Fibroblast of skin of right quadriceps (primary cell): ENCODE measurements around the gene RAB29.
"Not testable (repeated sequence)": the region's sequence is repeated elsewhere in the genome, so short reads cannot be mapped to it uniquely, and the experiment has no call there.

ENCODE experiments used
- DNase-seq: peaks from one replicate; pipeline ENCODE4 v3.0.0-alpha.2; 2013

Gene RAB29

DNA sequence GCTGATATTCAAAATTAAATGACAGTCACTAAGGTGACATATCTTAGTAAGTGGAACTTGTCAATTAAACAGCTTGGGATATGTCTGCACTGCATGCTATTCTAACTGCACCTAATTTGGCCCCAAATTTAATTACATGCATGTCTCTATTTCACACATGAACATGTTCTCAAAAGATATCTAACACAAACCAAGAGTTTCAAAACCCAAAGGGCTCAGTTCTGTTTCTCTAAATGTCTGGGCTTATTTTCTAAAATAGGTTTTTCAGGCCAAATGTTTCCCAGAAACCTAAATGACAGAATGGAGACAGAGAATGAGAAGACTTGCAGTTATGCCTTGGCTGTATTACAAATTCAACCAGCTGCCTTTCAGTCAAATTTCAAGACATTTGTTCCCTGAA lies 11.3 kb downstream of the RAB29 start:
- DNase-seq = no peak

GRCh38 chr1:205760606-205761005 lies 14.7 kb downstream of the RAB29 start:
- no peak for DNase-seq

DNA sequence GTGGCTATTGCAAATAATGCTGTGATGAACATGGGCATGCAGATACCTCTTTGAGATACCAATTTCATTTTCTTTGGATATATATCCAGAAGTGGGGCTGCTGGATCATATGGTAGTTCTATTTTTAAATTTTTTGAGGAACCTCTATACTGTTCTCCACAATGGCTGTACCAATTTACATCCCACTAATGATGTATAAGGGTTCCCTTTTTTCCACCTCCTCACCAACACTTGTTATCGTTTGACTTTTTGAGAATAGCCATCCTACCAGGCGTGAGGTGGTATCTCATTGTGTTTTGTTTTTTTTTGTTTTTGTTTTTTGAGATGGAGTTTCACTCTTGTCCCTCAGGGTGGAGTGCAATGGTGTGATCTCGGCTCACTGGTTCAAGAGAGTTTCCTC lies 18.7 kb downstream of the RAB29 start:
- DNase-seq = no peak

GRCh38 chr1:205754857-205755256 lies 20.4 kb downstream of the RAB29 start:
- no peak for DNase-seq

DNA sequence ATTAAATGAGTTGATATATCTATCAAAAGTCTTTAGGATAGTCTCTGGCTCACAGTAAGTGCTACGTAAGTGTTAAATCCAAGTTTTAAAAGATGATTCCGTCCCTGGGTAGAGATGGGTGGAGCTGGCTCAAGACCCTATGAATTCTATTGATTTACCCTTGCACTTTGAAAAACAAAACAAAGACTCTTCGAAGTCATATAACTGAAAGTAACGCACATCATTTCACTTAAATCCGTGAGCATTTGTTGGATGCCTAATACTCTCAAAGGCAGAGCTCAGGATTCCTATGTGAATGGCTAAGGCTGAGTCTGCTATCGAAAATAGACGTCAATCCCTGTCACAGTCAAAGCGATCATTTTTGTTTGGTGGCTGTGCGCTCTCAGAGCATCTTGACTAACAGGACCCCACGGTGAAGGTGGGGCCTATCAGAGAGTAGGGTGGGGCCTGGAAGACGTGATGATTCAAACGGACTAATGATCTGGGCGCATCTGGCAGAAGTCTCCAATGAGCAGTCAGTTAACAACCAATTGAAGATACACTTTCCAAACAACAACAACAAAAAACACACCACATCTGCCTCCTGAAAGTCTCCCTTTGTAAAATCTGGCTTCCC lies 24.1 kb downstream of the RAB29 start:
- peak; percentile 54 for DNase-seq

DNA sequence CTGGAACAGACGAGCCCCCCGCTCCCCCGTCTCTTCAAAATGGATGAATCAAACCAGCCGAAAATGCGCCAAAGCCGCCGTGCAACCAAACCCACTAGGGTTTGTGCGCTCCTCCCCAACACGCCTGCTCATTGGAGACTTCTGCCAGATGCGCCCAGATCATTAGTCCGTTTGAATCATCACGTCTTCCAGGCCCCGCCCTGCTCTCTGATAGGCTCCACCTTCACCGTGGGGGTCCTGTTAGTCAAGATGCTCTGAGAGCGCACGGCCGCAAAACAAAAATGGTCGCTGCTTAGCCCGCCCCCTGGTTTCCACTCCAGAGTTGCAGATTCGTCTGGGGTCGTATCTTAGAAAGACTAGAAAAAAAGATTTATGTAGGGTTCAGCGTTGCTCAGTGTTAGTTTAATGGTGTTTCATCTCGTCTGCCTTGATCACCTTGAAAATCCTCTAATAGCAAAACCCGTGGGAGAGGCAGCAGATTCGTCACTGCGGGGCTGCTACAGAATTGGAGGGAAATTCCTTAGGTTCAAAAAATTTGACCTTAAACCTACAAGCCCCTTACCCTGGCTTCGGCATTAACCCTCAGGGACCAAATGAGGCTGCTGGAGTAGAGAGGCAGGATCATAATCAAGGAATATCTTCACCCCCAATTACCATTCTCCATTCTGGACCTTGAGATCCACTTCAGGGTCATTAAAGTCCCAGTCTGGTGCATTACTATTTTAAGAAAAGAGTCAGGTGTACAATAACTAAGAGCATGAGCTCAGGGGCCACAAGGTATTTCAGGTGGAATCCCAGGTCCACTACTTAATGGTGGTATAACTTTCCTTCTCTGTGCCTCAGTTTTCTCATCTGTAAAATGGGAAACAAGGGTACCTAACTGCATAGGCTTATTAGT lies 24.9 kb downstream of the RAB29 start, which contains the start of gene NUCKS1:
Gene NUCKS1, minus strand, starts transcription at position 45 of the 898 bp plus-strand sequence. CDS start 209 bp downstream, outside the sequence.
- DNase-seq = peak; percentile 100

DNA sequence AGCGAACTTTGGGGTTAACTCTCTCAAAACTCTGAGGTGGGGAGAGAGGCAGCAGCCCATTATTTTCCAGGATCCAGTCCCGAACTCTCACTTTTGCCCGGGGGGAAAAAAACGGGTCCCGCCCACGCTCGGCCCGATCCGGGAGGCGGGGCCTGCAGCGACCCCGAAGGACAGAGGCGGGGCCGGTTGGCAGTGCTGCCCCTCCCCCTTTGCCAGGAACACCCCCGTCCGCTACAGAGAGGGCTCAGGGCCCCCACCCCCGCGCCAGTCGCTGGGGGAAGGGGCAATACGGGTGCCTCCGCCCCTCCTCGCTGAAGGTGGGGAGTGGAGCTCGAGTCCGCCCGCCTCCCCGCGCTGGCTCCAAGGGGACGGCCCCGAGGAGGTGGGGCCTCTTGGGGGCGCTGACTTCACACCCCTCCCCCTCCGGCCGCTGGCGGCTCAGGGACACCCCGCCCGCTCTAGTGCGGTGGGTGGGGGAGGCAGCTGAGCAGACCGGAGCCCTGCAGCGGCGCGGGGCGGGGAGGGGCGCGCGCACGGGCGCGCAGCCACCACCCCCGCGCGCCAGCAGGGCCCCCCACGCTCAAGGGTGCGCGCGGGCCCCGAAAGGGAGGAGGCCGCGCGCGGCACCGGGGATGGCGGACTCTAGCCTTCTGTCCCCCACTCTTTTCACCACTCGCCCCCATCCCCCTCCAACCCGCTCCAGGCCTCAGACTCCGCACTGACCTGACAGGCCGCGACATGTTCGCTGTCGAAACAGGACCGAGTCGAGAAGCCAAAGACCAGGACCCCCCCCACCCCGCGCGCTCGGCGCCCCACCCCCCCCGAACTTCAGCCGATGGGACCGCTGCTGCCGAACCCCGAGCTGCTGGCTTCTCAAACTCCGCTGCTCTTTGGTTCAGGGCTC lies 25.8 kb downstream of the RAB29 start:
- peak; percentile 98 for DNase-seq

- peak; percentile 71 for DNase-seq
Measured at GRCh38 chr1:205748403-205749233, 26.7 kb downstream of the RAB29 start.

DNA sequence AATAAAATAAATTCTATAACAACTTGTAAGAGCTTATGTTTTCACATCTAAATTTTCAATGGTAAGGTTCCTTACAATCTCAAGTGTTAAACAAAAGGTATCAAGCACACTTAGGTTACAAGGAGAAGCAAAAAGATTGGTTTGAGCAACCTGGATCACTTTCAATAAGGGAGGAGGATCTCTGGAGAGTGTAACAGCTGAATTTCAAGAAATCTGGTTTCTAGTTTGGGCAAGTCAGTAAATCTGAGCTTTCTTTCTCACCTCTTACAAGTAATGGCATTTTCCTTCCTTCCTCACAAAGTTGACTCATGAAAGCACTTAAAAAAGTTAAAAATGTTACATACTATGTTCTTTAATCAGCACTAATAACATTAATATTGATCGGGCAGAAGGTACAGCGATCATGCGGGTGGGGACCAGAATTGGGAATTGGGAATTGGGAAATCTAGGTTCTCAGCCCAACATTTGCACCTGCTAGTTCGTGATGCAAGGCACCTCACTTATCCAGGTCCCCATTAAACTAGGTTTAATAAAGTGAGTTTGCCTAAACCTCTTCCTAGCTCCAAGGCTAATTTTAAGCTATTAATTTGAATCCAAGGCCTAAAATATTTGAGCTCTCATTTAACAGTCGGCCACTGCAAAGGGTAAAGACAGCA lies 28.4 kb downstream of the RAB29 start:
- DNase-seq = no peak

DNA sequence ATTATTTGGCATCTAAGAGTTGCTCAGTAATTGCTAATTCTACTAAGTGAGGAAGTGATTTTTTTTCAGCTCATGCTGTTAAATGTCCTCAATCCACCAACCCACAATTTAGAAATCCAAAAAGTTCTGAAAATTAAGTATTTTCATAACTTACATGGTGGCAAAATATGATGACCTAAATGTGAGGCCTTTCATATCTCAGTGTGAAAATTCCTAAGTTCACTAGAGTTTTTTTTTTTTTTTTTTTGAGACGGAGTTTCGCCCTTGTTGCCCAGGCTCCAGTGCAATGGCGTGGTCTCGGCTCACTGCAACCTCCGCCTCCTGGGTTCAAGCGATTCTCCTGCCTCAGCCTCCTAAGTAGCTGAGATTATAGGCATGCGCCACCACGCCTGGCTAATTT lies 30.9 kb downstream of the RAB29 start:
- no peak for DNase-seq

- no peak for DNase-seq
Measured at GRCh38 chr1:205743977-205744376, 31.3 kb downstream of the RAB29 start.

GRCh38 chr1:205741681-205742080 lies 33.6 kb downstream of the RAB29 start:
- no peak for DNase-seq

GRCh38 chr1:205739348-205740160 lies 35.7 kb downstream of the RAB29 start:
- peak; percentile 42 for DNase-seq

- DNase-seq = no peak
Measured at GRCh38 chr1:205735218-205735617, 40.1 kb downstream of the RAB29 start.

DNA sequence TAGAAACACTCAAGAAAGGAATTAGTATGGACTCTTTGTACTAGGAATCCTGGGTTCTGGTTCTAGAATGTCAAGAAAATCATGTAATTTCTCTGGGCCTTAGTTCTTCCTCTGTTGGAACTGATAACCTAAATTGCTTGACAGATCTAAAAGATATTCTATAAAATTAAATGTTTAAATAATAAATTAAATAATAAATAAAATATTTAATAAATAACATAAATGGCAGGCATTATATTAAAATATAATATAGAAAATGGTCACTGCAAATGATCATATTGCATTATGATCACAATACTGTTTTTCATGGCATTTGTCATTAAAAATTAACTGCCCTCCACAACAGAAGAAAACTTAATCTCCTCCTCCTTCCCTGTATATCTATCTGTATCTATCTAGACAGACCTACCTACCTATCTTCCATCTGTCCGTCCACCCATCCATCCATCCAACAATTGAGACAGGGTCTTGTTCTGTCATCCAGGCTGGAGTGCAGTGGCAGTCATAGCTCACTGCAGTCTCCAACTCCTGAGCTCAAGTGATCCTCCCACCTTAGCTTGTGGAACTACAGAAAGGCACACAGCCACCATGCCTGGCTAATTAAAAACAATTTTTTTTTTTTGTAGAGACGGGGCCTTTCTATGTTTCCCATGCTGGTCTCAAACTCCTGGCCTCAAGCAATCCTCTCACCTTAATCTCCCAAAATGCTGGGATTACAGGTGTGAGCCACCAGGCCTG lies 41.7 kb downstream of the RAB29 start:
- DNase-seq = no peak

GRCh38 chr1:205729945-205730610 lies 45.2 kb downstream of the RAB29 start:
- no peak for DNase-seq

- no peak for DNase-seq
Measured at GRCh38 chr1:205726619-205727125, 48.6 kb downstream of the RAB29 start.

DNA sequence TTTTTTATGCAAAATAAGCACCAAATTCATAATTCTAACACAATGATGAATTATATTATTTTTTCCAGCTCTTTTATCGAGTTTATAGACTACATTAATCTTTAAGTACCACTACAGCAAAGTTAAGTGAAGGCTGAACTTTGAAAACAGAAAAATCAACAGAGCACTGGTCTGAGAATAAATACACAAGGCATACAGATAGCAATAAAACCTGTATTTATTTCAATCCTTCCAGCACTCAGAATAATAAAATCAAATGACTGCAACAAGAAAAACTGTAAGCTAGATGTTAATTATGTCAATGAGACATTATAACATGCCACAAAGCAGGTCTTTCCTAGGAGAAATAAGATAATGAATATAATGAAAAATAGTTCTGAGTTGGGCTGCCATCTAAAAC lies 49.8 kb downstream of the RAB29 start:
- DNase-seq = no peak

- DNase-seq = not testable (repeated sequence)
Measured at GRCh38 chr1:205720740-205721139, 54.5 kb downstream of the RAB29 start.
